ENCODE results near the gene KRTAP5-2.

DNA sequence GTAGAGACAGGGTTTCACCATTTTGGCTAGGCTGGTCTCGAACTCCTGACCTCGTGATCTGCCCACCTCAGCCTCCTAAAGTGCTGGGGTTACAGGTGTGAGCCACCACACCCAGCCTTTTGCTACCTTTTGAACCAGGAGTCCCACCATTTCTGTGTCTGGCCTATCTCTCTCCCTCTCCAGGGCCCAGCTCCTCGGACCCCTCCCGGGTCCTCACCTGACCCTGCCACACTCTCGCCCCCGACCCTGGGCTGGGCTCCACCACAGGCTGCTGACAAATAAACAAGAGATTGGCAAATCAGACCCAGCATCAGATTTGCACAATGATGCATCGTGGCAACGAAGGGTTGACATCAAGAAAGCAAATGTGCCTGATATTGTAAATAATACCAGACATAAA, 40.2 kb upstream of the KRTAP5-2 start:
- no peak for TF ChIP-seq CTCF (IDR thresholded peaks at IDR 0.05; ENCODE audit: low read length)
- TF ChIP-seq EZH2phosphoT487 (IDR thresholded peaks at IDR 0.05; ENCODE audit: low read length): no peak

All from MM.1S (cell line).